Suppressor macrophage treated with lipopolysaccharide for 1 hour (primary cell): ENCODE data around the gene RNASEH2B.

Experiments used
- DNase-seq, 3 donors: peaks; one replicate each; pipeline ENCODE4 v3.0.0-alpha.2; 2020 to 2022

The RNASEH2B gene

DNA sequence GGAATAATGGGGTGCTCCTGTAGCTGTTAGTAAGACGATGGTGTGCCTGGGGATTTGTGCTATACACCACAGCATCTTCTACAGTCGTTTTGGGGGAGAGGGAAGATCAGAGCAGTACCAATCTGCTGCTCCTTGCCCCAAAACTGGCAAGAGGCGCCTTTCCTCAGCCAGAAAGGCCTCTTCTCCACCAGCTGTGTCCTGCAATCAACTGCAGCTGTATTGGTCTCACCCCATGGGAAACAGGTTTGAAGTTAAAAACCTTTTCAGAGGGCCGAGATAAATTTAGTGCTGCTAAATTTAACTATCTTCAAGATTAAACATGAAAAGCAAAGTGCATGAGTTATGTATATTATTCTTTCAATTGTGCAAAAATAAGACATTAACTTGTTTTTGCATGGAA, 1.2 kb upstream of the RNASEH2B start:
- DNase-seq, result no peak

DNA sequence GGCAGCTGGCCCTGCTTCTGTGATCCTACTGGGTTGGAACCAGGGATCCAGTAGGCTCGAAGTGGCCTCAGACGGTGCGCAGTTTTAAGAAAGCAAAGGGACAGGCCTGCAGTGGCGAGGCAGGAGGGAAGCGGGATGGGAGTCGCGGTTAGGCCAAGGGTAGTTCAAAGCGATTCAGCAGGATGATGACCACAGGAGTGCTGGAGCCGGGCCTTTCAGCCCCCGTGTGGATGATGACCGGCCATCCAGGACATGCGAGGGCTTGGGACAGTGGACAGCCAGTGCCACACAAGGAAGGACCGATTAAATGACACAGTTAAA, 854 bp downstream of the RNASEH2B start:
- peak; percentile 49 to 56 (median 54) for DNase-seq

- DNase-seq, result no peak
These were observed 1.6 kb downstream of the RNASEH2B start for GRCh38 chr13:50911081-50911631.

GRCh38 chr13:50911937-50912795, 2.6 kb downstream of the RNASEH2B start:
- peak; percentile 86 to 93 (median 92) for DNase-seq

DNA sequence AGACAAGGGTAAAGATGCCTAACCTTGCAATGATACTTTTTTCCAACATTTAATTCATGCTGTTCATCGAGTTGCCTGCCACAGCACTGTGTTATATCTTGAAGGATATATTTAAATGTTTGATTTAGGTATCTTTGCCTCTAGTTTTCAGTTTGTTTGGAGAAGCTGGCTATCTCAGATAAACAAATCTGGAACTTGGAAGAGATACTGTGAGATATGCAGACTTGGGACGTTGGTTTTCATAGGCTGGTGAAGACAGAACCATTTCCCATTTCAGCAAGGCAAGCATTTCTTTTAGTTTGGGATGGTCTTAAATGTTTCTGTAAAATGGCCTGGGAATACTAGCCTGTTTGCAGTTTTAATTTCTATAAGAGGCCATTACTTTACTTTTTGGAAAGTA, 3.3 kb downstream of the RNASEH2B start:
- no peak for DNase-seq

- DNase-seq, result no peak
These were observed 4.6 kb downstream of the RNASEH2B start for GRCh38 chr13:50914176-50914700.

GRCh38 chr13:50914848-50915247, 5.3 kb downstream of the RNASEH2B start:
- no peak for DNase-seq

GRCh38 chr13:50915565-50915964, 6.0 kb downstream of the RNASEH2B start:
- peak in 2 of 3 donors; percentile 29 to 43 for DNase-seq

- peak; percentile 68 to 74 (median 71) for DNase-seq
These were observed 7.2 kb downstream of the RNASEH2B start for GRCh38 chr13:50916701-50917184.

DNA sequence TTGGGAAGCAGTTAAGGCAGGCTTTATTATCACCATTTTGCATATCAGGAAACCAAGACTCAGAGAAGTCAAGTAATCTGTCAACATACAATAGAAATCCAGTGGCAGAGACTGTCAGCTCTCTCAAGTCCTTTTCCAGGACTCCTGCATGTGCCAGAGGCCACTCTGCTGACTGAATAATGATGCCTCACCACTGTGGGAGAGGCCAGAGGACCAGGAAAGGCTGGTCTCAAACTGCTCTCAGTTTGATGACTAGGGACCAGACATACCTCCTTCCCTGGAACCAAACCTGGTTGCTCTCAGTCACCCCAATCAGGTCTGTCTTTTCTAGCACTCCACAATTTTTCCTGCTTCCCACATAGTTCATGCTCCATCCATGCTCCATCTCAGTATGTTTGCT, 8.0 kb downstream of the RNASEH2B start:
- DNase-seq, result no peak

DNA sequence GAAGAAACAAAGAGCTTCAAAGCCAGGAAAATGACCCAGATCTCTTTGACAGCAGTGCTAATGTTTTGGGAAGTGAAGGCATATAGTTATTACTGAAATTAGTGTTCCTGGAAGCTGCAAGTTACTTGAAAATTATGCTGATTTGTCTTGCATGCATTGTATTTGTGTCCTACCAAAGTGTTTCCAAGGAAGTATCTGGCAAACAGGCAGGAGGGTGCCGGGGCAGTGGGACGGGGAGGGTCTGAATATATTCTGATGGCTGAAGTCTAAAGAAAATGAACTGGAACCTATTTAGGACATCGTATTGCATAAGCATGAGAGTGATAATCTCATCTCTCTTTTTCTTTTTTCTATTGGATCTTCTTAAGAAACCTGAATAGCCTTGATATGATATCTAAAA, 9.0 kb downstream of the RNASEH2B start:
- DNase-seq, result no peak

- DNase-seq, result no peak
These were observed 9.7 kb downstream of the RNASEH2B start for GRCh38 chr13:50919277-50919676.

GRCh38 chr13:50921706-50922105, 12.1 kb downstream of the RNASEH2B start:
- no peak for DNase-seq

GRCh38 chr13:50923272-50923671, 13.7 kb downstream of the RNASEH2B start:
- DNase-seq, result no peak

DNA sequence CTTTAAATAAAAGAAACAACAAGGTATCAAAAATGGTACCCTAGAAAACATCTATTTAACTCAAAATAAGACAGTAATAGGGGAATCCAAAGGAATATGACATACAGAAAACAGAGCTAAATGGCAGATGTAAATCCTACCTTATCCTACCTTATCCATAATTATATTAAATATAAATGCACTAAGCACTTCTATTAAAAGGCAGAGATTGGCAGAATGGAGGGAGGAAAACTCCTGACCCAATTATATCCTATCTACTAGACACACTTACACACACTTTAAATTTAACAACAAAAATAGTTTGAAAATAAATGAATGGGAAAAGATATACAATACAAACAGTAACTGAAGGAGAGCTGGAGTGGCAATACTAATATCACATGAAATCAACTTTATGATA, 14.4 kb downstream of the RNASEH2B start:
- no peak for DNase-seq

- DNase-seq, result peak in 1 of 3 donors; percentile 39
These were observed 18.1 kb downstream of the RNASEH2B start for GRCh38 chr13:50927701-50928100.

DNA sequence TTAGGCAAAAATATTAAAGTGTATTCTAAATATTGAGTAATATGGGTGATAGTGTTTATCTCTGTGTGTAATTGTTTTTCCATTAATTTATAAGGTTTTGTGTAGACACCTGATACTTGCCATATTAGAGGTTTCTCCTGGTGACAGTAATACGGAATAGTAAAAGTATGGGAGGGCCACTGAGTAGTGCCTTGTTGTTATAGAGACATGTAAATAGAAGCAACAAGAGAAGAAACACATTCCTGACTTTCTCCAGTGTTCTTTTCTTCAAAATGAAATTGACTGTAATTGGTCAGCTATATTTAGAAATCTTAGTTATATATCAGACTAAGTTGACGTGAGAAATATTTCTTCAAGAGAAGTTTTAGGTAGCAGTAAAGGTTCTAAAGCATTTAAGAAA, 18.5 kb downstream of the RNASEH2B start:
- DNase-seq, result no peak

DNA sequence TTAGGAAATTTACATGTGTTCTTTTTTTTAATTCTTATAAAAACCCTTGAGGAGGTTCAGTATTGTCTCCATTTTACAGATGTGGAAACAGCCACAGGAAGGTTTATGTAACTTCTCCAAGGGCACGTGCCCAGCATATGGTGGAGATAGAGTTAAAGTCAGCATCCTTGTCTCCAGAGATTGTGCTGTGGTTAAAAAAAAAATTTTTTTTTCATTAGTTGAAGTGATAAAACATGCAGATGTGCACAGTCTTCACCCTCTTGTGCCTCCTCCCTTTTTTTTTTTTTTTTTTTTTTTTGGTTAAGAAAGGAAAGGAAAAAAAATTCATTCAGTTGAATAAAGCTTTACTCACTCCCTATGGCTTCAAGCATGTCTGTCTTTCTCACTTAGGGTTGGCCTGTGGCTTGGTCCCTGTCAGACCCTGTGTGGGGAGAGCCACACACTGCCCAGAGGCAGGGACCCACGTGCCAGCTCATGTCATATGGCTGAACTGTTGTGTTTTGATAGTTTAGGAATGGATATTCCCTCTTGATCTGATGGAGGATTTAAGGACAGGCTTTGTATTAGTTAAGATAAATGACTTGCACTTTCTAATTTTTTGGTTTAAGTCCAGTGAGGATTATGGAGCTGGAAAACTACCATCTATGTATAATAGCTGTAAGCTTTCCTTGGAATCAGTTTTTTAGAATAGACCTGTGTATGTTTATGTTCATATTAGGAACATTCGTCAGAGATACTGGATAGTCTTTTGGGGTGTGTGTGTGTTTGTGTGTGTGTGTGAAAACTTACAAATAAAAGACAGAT, 19.3 kb downstream of the RNASEH2B start:
- no peak for DNase-seq

- no peak for DNase-seq
These were observed 22.5 kb downstream of the RNASEH2B start for GRCh38 chr13:50932091-50932490.

- peak in 1 of 3 donors; percentile 31 for DNase-seq
These were observed 25.3 kb downstream of the RNASEH2B start for GRCh38 chr13:50934735-50935435.

- DNase-seq, result peak; percentile 81 to 92 (median 91)
These were observed 27.1 kb downstream of the RNASEH2B start for GRCh38 chr13:50936679-50937078.

DNA sequence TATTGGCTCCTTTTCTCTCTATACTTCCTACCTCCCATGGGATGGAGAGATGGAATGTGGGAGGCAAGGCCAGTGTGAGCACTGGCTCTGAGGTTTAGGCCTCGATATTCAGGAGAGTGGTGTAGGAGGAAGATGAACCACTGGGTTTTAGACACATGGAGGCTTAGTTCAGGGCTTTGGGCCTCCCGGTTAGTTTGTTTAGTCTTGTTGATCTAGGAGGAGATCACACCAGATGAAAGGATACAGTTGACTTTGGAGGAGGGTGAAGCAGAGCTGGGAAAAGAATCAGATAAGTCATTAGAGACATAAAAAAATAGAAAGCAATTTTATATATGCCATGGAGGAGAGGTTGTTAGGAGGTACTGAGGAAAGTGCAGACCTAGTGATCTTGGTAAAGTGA, 30.9 kb downstream of the RNASEH2B start:
- no peak for DNase-seq

GRCh38 chr13:50941146-50941545, 31.6 kb downstream of the RNASEH2B start:
- DNase-seq, result no peak
